ENCODE results near the gene SNCB.
A peak's percentile ranks its signal among the peaks of the same experiment; 100 is the strongest.
"Not testable (repeated sequence)": the region's sequence is repeated elsewhere in the genome, so short reads cannot be mapped to it uniquely, and the experiment has no call there.

SNCB gene

DNA sequence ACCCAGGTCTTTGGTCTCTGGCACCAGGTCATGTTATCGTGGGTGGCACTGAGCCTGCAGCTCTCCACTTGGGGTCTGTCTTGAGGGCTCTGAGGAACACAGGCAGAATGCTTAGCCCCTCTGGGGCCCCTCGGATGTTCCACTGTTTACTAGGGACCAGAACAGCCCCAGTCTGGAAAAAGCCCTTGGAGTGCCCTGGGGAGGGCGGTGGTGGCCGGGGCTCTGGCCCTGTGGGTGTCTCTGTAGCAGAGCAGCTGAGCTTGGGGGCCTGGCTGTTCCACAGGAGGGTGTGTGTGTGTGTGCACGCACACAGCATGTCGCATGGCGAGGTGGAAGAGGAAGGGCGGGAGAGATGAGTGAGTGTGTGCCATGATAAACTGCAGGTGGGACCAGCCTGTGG, 35.8 kb downstream of the SNCB start:
- Mint-ChIP-seq H3K27ac (ENCODE audit: low read depth) (no peak overlapping the region), H3K27me3 (no peaks in the 10 kb centered on the region), H3K9me3 (no peaks in the 10 kb centered on the region), H3K4me1 (peaks cover 6% of the 10 kb centered on the region), H3K4me3 (peak overlapping the region; percentile 31), H3K36me3 (ENCODE audit: insufficient read depth) (peaks cover 3% of the 10 kb centered on the region)
- DNase-seq (ENCODE audit: low spot score in 2 of 2) (no peak), ATAC-seq (replicated peaks; ENCODE audit: extremely low read depth, poor library complexity, severe bottlenecking) (no peak)

DNA sequence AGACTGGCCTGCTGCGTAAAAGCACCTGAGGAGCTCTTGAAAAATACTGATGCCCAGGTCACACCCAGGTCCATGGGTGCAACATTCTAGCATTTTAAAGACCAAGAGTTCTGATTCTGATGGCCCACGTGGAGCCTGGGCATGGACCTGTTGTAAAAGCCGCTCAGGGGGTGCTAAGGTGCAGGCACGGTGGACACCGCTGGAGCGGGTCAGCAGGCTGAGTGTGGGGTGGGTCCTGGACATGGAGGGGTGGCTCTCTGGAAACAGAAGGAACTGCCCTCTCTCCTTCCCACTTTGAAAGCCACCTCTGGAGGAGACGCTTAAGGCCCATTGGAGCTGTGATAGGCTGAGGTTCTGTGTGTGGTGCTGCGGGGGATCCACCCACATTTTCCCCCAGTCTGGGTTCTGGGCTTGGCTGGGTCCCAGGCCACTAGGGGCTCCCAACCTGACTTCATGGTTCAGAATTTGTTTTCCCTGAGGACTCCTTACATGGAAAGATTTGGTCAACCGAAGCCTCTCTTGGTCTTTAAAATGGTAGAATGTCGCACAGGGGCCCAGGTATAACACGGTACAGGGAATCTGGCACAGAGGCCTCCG, 37.0 kb downstream of the SNCB start:
- Mint-ChIP-seq H3K27ac (ENCODE audit: low read depth) (no peak overlapping the region), H3K27me3 (no peaks in the 10 kb centered on the region), H3K4me3 (no peak overlapping the region), H3K36me3 (ENCODE audit: insufficient read depth) (peaks cover 3% of the 10 kb centered on the region), H3K9me3 (no peaks in the 10 kb centered on the region), H3K4me1 (peaks cover 6% of the 10 kb centered on the region)
- no peak for DNase-seq (ENCODE audit: low spot score in 2 of 2)
- ATAC-seq (replicated peaks; ENCODE audit: extremely low read depth, poor library complexity, severe bottlenecking): no peak

DNA sequence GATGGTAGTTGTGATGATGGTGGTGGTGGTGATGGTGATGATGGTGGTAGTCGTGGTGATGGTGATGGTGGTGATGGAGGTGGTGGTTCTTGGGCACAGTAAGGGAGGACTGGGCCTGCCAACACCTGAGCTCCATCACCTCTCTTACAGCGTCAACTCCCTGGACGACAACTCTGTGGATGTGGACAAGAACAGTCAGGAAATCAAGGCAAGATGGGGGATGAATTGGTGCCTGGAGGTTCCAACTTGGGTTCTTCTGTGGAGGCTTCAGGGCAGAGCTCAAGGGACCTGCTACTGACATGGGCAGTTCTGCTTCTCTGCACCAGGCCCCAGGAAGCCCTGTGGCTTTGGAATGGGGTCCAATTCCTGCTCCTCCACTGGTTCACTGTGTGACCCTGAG, 37.8 kb downstream of the SNCB start:
- ATAC-seq (replicated peaks; ENCODE audit: extremely low read depth, poor library complexity, severe bottlenecking) (no peak), DNase-seq (ENCODE audit: low spot score in 2 of 2) (no peak)
- Mint-ChIP-seq H3K4me3 (no peak overlapping the region), H3K27ac (ENCODE audit: low read depth) (no peak overlapping the region), H3K4me1 (peaks cover 6% of the 10 kb centered on the region), H3K27me3 (no peaks in the 10 kb centered on the region), H3K9me3 (no peaks in the 10 kb centered on the region), H3K36me3 (ENCODE audit: insufficient read depth) (peaks cover 3% of the 10 kb centered on the region)

DNA sequence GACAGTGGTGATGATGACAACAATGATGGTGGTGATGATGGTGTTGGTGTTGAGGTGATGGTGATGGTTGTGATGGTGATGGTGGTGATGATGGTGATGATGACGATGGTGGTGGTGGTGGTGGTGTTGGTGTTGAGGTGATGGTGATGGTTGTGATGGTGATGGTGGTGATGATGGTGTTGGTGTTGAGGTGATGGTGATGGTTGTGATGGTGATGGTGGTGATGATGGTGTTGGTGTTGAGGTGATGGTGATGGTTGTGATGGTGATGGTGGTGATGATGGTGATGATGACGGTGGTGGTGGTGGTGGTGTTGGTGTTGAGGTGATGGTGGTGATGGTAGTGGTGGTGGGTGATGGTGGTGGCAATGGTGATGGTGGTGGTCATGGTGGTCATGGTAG, 38.7 kb downstream of the SNCB start:
- H3K4me3 Mint-ChIP-seq; H3K27me3 Mint-ChIP-seq; ATAC-seq (replicated peaks; ENCODE audit: extremely low read depth, poor library complexity, severe bottlenecking); DNase-seq (ENCODE audit: low spot score in 2 of 2); H3K9me3 Mint-ChIP-seq; H3K36me3 Mint-ChIP-seq (ENCODE audit: insufficient read depth); H3K4me1 Mint-ChIP-seq; H3K27ac Mint-ChIP-seq (ENCODE audit: low read depth): not testable (repeated sequence)

DNA sequence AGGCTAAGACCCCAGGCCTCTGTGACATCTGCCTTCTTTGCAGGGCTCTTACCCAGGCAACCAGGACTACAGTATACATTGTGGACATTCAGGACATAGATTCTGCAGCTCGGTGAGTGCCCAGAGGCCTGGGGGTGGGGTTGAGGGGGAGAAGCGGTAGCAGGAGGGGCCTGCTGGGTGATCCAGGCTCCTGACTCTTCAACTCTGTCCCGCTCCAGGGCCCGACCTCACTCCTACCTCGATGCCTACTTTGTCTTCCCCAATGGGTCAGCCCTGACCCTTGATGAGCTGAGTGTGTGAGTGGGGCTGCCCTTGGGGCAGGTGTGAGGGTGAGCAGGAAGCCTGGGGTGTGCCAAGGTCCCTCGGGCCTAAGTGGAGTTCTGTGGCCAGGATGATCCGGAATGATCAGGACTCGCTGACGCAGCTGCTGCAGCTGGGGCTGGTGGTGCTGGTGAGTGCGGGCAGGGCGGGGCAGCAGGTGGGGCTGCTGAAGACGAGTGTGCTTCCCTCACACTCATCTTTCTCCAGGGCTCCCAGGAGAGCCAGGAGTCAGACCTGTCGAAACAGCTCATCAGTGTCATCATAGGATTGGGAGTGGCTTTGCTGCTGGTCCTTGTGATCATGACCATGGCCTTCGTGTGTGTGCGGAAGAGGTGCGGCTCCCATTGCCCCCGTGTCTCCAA, 40.2 kb downstream of the SNCB start:
- Mint-ChIP-seq H3K4me1 (no peaks in the 10 kb centered on the region), H3K27ac (ENCODE audit: low read depth) (no peak overlapping the region), H3K4me3 (no peak overlapping the region), H3K27me3 (no peaks in the 10 kb centered on the region), H3K9me3 (no peaks in the 10 kb centered on the region), H3K36me3 (ENCODE audit: insufficient read depth) (peaks cover 1% of the 10 kb centered on the region)
- DNase-seq (ENCODE audit: low spot score in 2 of 2) (no peak), ATAC-seq (replicated peaks; ENCODE audit: extremely low read depth, poor library complexity, severe bottlenecking) (no peak)

DNA sequence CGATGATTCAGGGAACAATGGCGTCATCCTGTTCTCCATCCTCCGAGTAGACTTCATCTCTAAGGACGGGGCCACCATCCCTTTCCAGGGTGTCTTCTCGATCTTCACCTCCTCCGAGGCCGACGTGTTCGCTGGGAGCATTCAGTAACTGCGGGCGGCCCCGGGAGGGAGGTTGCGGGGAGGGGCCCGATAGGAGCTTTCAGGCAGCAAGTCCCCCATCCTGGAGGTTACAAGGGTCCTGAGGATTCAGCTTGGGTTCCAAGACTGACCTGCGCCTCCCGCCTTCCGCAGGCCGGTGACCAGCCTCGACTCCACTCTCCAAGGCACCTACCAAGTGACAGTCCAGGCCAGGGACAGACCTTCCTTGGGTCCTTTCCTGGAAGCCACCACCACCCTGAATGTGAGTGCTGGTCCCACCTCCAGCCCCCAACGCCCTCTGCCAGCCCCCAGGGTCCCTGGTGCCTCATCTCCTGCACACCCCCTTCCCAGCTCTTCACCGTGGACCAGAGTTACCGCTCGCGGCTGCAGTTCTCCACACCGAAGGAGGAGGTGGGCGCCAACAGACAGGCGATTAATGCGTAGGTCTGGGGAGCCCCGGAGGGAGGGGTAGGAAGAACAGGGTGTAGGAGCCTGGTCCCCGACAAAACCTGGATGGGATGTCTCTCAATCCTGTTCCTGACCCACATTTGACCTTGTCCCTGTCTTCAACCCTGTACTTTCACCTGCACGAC, 41.1 kb downstream of the SNCB start:
- H3K4me3 Mint-ChIP-seq: no peak overlapping the region
- H3K4me1 Mint-ChIP-seq: no peaks in the 10 kb centered on the region
- no peak for DNase-seq (ENCODE audit: low spot score in 2 of 2)
- H3K27me3 Mint-ChIP-seq: no peaks in the 10 kb centered on the region
- no peaks in the 10 kb centered on the region for H3K9me3 Mint-ChIP-seq
- no peak for ATAC-seq (replicated peaks; ENCODE audit: extremely low read depth, poor library complexity, severe bottlenecking)
- no peak overlapping the region for H3K27ac Mint-ChIP-seq (ENCODE audit: low read depth)
- peaks cover 1% of the 10 kb centered on the region for H3K36me3 Mint-ChIP-seq (ENCODE audit: insufficient read depth)

DNA sequence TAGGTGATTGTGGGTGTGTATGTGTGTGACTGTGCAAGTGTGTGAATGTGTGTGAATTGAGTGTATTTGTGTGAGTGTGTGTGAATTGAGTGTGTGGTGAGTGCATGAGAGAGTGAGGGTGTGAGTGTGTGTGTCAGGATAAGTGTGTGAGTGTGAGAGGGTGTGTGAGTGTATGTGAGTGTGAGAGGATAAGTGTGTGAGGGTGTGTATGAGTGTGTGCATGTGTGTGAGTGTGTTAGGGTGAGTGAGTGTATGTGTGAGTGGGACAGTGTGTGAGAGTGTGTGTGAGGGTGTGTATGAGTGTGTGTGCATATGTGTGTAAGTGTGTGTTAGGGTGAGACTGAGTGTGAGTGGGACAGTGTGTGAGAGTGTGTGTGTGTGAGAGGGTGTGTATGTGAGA, 42.0 kb downstream of the SNCB start:
- Mint-ChIP-seq H3K27ac (ENCODE audit: low read depth) (no peak overlapping the region), H3K27me3 (no peaks in the 10 kb centered on the region), H3K4me1 (no peaks in the 10 kb centered on the region), H3K9me3 (no peaks in the 10 kb centered on the region), H3K36me3 (ENCODE audit: insufficient read depth) (no peaks in the 10 kb centered on the region), H3K4me3 (no peak overlapping the region)
- ATAC-seq (replicated peaks; ENCODE audit: extremely low read depth, poor library complexity, severe bottlenecking) (no peak), DNase-seq (ENCODE audit: low spot score in 2 of 2) (no peak)

DNA sequence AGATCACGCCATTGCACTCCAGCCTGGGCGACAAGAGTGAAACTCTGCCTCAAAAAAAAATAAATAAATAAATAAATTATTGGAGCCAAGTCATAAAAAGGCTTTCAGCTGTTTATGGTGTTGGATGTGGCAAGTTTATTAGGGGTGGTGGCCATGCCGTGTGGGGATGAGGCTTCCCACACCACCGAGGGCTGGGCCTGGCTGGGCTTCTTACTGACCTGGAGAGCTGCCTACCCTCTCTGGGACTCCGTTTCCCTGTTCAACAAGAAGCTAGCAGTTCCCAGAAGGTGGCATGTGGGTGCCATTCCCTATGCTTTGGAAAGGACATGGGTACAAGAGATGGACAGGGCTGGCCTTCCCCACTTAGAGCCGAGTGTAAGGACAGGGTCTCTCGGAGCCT, 42.9 kb downstream of the SNCB start:
- no peak for ATAC-seq (replicated peaks; ENCODE audit: extremely low read depth, poor library complexity, severe bottlenecking)
- no peak overlapping the region for H3K27ac Mint-ChIP-seq (ENCODE audit: low read depth)
- H3K27me3 Mint-ChIP-seq: no peaks in the 10 kb centered on the region
- no peaks in the 10 kb centered on the region for H3K36me3 Mint-ChIP-seq (ENCODE audit: insufficient read depth)
- DNase-seq (ENCODE audit: low spot score in 2 of 2): no peak
- H3K4me3 Mint-ChIP-seq: no peak overlapping the region
- no peaks in the 10 kb centered on the region for H3K4me1 Mint-ChIP-seq
- no peaks in the 10 kb centered on the region for H3K9me3 Mint-ChIP-seq

DNA sequence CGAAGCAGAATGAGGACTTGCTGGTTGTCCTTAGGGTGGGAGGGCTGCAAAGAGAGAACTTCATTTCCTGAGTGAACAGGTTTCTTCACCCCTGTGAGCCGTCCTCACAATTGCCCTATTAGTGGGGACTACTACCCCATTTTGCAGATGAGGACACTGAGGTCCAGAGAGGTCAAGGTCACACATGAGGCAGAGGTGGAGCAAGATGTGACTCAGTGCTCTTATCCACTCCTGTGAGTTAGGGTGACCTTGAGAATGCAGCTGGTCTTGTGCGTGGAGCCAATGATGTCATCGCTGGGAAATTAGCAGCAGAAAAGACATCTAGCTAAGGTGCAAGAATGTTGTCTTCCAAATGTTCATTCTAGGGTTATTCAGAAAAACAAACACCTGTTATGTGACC, 47.3 kb downstream of the SNCB start:
- DNase-seq (ENCODE audit: low spot score in 2 of 2) (no peak), ATAC-seq (replicated peaks; ENCODE audit: extremely low read depth, poor library complexity, severe bottlenecking) (no peak)
- Mint-ChIP-seq H3K27me3 (no peaks in the 10 kb centered on the region), H3K27ac (ENCODE audit: low read depth) (no peak overlapping the region), H3K9me3 (no peaks in the 10 kb centered on the region), H3K4me3 (no peak overlapping the region), H3K36me3 (ENCODE audit: insufficient read depth) (peaks cover 1% of the 10 kb centered on the region), H3K4me1 (no peaks in the 10 kb centered on the region)

DNA sequence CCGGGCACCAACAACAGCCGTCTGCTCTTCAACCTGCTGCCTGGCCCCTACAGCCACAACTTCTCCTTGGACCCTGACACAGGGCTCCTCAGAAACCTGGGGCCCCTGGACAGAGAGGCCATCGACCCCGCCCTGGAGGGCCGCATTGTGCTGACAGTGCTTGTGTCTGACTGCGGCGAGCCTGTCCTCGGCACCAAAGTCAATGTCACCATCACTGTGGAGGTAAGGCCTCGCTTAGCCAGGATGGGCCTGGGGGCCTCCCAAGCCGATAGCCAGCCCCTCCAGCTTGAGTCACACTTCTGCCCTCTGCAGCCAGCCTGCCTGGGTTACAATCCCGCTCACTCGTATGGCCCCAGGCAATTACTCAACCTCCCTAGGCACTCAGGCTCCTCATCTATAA, 49.0 kb downstream of the SNCB start:
- H3K4me1 Mint-ChIP-seq: no peaks in the 10 kb centered on the region
- H3K4me3 Mint-ChIP-seq: no peak overlapping the region
- H3K9me3 Mint-ChIP-seq: no peaks in the 10 kb centered on the region
- ATAC-seq (replicated peaks; ENCODE audit: extremely low read depth, poor library complexity, severe bottlenecking) (no peak), DNase-seq (ENCODE audit: low spot score in 2 of 2) (no peak)
- no peak overlapping the region for H3K27ac Mint-ChIP-seq (ENCODE audit: low read depth)
- no peaks in the 10 kb centered on the region for H3K27me3 Mint-ChIP-seq
- peaks cover 1% of the 10 kb centered on the region for H3K36me3 Mint-ChIP-seq (ENCODE audit: insufficient read depth)

DNA sequence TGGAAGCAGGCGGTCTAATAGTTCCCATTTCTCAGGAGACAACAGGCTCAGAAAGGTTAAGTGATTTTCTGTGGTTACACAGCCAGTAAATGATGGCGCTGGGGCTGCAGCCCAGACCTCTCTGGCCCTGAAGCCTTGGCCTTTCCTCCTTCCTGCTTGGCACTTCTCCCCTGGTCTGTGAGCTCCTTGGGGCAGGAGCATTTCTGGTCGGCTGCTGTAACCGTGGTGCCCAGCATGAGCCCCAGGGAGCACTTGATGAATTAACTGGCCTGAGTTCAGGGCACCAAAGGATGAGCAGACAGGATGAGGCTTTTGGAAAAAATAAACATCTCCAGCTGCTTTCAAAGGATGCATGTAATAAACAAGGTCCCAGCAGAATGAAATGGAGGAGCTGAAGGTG, 51.0 kb downstream of the SNCB start:
- Mint-ChIP-seq H3K36me3 (ENCODE audit: insufficient read depth) (peaks cover 2% of the 10 kb centered on the region), H3K4me3 (no peak overlapping the region), H3K4me1 (peaks cover 2% of the 10 kb centered on the region), H3K27me3 (no peaks in the 10 kb centered on the region), H3K27ac (ENCODE audit: low read depth) (no peak overlapping the region), H3K9me3 (no peaks in the 10 kb centered on the region)
- ATAC-seq (replicated peaks; ENCODE audit: extremely low read depth, poor library complexity, severe bottlenecking) (no peak), DNase-seq (ENCODE audit: low spot score in 2 of 2) (no peak)

DNA sequence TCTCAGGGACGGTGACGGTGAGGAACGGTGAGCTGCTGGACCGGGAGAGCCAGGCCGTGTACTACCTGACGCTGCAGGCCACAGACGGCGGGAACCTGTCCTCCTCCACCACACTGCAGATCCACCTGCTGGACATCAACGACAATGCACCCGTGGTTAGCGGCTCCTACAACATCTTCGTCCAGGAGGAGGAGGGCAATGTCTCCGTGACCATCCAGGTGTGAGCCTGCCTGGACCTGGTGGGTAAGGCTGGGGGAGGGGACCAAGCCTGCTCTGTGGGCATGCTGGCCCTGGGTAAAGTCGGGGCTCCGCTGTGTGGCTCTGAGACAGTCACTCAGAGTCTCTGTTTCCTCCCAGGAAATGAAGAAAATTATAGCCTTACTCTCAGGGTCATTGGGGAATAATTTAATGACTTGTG, 51.9 kb downstream of the SNCB start:
- no peak for DNase-seq (ENCODE audit: low spot score in 2 of 2)
- H3K27me3 Mint-ChIP-seq: no peaks in the 10 kb centered on the region

More for the DNA sequence above, 51.9 kb downstream of the SNCB start:
- Mint-ChIP-seq H3K27ac (ENCODE audit: low read depth) (peak overlapping the region; percentile 13), H3K9me3 (no peaks in the 10 kb centered on the region), H3K4me3 (no peak overlapping the region), H3K36me3 (ENCODE audit: insufficient read depth) (peaks cover 3% of the 10 kb centered on the region), H3K4me1 (peaks cover 10% of the 10 kb centered on the region)
- ATAC-seq (replicated peaks; ENCODE audit: extremely low read depth, poor library complexity, severe bottlenecking): no peak
